Activated CD8-positive, alpha-beta memory T cell treated with anti-CD3 and anti-CD28 coated beads for 4 hours (primary cell): ENCODE measurements around the gene CFAP45.
A peak's percentile ranks its signal among the peaks of the same experiment; 100 is the strongest.

Source experiments
- DNase-seq, 2 donors: peaks; one replicate each; pipeline ENCODE4 v3.0.0-alpha.2; 2020; ENCODE audit warnings: low read depth in 2 of 2

Gene CFAP45

GRCh38 chr1:159936273-159936904 lies 36.4 kb upstream of the CFAP45 start:
- DNase-seq, result peak; percentile 53 to 68

DNA sequence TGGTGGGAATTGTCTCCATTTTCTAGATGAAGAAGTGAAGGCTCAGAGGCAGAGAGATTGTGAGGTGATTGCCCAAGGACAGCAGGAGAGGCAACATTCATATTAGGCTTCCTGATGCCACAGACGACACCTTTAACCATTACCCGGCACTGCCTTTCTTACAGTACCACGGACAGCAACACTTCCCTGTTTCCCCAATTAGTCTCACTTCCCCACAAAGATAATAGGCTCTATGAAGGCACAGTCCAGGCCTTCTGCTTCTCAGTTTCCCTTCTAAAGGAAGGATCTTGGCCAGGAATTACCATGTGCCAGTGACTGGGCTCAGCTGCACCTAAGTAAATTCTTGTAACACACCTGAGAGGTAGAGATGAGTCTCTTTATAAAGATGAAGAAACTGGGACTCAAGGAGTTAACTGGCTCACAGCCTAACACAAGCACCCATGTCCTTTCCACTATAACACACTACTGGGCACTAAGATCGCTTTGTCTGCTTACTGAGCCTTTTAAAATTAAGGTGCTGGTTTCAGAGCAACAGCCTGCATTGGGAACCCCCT lies 35.8 kb upstream of the CFAP45 start:
- no peak for DNase-seq

DNA sequence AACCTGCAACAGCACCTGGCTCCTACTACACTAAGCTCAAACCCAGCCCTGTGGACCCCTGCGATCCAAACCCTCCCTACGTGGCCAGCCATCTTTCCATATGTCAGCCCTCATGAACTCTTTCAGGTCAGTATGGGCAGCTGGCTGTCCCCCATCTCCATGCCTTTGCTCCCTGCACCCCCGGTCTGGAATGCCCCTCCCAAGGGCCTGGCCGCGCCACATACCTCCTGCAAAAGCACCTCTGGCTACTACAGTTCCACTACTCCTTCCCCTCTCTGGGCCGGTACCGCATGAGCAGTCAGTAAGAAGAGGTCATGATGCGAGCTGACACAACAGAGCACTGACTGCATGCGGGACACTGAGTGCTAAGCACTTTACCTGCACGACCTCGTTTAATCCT lies 35.3 kb upstream of the CFAP45 start:
- DNase-seq, result no peak

DNA sequence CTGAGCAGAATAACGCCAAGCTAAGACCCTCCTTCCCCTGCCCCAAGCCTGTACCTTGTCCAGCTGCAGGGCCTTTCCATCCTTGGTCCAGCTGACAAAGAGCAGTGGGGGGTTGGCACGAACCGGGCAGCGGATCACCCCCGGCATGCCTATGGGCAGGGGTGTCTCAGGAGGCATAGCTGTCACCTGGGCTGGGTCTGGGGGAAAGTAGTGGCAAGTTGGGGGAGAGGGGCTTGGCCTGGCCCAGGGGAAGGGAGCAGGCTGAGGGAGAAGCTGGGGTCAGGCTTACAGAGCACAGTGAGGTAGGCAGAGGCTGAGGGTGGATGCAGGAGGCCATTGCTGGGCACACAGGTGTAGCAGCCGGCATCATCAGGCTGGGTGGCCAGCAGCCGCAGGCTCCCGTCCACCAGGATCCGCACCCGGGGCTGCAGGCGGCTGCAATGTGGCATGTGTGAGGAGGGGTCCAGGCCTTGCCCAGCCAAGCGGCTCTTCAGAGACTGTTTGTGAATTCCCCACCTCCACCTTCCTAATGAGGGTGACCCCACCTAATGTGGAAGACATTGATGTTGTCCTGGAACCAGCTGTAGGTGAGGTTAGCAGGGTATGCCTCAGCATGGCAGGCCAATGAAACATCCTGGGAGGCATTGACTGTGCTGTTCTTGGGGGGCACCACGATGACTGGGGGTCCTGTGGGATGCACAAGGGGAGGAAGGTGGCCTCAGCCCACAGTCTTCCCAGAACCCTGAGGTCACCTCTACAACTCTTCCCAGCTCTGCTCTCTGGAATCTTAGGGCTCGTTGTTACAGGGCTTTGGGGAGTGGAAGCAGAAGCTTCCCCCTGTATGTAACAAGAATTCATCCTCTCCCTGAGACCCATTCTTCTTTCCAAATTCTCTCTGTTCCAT lies 34.4 kb upstream of the CFAP45 start:
- DNase-seq, result no peak

- no peak for DNase-seq
These were observed 33.4 kb upstream of the CFAP45 start for GRCh38 chr1:159933347-159933746.

DNA sequence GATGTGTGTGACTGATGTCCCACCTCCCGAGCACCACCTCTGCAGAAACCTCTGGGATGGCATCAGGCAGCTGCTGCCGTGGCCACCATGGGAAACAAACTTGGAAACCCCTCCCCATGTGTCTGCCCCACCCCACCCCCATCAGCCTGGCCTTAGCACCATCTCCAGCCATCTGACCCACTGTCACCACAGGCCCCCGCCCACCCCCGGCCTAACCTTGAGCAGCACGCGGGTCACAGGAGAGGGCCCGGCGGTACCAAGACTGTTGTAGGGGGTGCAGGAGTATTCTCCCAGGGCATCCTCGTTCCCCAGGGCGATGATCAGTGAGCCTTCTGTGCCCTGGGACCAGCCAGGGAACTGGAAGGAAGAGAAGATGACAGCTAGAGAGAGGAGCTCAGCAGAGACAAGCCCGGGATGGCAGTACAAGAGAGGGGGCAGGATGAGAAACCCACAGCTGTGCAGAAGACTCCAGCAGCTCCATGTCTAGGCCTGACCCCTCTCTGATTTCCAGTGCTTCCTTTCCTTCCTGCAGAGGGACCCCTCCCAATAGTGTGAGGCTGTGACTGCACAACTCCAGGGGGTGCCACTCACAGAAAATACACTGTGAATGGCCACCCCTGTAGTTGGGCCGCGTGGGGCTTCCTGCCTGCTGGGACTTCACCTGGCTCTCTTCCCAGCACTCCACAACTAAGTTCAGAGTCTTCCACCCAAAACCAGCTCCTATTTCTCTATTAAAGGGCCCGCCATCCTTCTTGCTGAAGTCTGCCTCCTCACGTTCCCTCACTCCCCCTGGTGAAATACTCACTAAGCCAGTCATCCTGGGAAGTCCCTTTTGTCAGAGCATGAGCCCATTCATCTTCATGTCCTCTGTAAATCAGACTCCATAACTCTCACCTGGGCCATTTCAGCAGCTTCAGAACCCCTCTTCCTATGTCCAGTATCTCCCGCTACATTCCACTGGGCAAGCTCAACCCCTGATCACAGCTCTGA lies 32.6 kb upstream of the CFAP45 start:
- DNase-seq, result no peak

- DNase-seq, result no peak
These were observed 31.8 kb upstream of the CFAP45 start for GRCh38 chr1:159931795-159932173.

DNA sequence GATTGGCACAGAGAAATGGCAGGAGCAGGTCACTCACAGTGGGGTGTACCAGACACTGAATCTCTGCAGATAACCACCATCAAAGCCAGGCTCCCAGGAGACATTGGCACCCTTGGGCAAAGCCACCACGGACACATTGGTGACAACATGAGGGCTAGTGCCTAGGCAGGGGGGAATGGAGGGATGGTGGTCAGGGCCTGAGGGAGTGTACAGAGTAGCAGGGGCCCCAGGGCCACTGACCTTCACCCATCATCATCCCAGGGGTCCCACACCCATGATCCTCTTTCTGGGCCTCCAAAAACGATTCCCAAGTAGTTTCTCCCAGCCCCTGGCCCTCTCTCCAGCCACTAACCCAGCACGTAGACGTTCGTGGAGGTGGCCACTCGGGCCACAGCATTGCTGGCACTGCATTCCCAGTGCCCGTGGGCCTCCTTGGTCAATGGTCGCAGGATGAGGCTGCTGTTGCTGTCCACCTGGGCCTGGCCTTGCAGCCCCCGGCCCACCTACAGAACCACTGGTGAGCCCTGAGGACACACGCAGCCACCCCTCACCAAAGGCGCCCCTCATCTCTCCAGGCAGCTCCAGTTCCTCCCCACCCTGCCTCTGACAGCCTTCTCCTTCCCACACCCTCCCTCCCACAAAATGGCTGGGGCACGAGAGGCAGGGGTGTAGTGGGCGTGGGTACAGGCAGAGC lies 31.3 kb upstream of the CFAP45 start:
- no peak for DNase-seq

DNA sequence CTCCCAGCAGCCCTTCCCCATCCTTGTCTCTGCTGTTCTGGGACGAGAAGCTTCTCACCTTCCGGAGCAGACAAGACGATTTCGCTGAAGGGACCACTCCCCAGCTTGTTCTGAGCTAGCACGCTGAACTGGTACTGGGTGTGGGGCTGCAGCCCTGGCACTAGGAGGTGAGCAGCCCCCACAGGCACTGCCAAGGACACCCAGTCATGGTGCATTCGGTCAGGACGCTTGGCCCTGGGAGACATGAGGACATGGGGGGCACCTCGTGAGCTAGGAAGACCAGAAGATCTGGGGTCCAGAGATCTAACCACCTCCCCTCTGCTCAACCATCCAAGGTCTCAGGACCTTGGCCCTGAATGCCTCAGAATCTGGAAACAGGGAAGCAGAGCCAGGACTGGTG lies 30.7 kb upstream of the CFAP45 start:
- no peak for DNase-seq

DNA sequence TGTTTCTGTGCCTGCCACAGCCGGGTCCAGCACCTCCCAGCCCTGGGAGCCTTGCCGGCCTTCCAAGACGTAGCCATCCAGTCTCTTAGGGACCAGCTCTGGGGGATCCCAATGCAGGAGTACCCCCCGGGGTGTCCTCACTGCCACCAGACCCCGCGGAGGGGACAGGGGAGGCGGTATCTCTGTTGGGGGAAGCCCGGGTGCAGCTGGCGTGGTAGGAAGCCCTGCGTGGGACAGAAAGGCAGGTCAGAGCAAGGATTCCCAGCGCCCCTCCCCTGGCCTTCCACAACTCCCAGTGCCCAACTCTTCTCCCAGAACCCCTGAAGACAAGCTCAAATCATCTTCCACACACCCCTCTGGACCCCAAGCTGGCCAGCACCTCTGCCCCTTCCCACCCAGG lies 30.3 kb upstream of the CFAP45 start:
- no peak for DNase-seq

GRCh38 chr1:159929155-159930051 lies 29.4 kb upstream of the CFAP45 start:
- no peak for DNase-seq

DNA sequence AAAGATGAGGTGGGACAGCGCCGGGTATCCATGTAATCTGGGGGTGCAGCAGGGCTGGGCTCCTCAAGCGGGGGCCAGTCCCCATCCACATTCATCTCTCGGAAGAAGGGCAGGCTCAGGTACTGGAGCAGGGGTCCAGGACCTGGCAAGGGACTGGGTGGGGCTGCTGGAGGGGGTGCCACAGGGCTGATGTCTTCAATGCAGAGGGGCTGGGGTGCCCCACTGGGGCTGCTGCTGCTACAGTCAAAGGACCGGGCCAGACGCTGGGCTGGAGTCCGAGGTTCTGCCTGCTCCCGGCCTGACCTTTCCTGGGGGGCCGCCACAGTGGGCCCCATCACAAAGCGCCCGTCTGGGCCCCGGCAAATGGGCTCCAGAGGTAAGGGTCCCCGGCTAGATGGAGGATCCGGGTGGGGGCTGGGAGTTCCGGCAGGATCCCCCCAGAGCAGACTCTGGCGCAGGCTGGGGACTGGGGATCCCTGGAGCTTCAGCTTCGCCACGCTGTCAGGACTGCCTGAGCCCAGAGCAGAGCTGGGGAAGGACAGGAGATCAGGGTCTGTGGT lies 28.6 kb upstream of the CFAP45 start:
- DNase-seq, result no peak

DNA sequence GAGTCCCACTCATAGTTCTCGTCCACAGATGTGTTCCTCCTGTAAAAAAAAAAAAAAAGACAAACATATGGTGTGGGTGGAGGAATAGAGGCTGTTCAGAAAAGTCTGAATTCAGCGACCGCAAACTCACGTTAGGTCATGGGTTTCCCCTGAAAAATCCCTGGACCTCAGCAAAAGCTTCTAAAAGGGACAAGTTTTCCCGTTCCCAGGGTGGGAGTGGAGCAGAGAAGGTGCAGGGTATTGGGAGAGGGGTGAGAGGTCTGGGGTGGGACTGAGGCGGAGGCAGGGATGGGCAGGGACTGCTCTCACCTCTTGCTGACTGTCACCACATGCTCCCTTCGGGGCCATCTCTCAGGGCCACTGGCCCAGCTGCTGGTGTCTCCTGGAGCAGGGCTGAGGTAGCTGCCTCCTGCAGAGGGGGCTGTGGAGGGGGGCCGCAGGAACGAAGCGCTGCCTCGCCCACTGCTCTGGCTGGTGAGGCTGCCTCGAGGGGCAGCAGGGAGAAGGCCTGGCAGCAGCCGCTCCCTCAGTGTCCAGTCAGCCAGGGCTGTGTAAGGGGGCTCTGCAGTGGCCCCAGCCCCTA lies 28.0 kb upstream of the CFAP45 start:
- DNase-seq, result no peak

GRCh38 chr1:159927211-159927848 lies 27.4 kb upstream of the CFAP45 start:
- DNase-seq, result no peak

- no peak for DNase-seq
These were observed 25.7 kb upstream of the CFAP45 start for GRCh38 chr1:159925719-159926078.

DNA sequence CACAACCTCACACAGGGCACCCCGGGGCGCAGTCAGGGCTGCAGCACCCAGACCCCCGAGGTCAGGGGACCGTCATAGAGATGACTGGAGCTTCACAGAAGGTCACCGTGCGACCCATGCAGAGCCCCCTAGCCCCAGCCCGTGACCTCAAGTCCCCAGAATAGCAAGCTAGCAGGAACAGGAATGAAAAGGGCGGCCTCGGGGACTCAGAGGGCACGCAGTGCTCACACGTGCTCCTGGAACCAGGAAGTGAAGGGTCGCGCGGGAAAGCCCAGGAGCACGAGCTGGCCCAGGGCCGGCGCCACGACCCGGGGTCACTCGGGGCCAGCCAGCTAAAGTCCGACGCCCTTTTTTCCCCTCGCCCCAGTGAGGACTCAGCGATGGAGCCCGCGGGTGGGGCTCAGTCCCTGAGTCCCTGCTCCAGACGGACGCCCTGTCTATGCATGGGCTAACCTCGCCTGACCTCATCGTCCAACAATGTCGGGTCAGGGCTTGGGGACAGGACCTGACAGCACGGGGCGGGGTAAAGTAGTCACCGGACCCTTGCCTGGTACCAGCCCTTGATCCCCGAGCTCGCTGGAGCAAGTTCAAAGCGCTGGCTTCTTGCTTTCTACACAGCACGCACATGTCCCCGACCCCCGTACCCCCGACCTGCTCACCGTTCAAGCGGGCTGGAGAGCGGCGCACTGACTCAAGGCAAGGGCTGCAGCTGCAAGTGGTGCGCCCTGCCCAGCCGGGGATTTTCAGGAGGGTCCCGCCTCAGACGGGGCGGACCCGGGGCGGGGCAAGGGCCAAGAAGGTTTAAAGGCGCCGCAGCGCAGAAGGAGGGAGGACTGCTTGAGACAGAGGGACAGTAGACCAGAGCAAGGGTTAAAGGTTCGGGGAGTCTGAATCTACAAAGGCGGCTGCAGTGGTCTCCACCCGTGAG lies 25.1 kb upstream of the CFAP45 start, which contains the start of gene TAGLN2:
Gene TAGLN2, minus strand, starts transcription at position 717 of the 928 bp plus-strand sequence. CDS start 4,998 bp downstream, outside the sequence.
- DNase-seq, result peak; percentile 77 to 81

DNA sequence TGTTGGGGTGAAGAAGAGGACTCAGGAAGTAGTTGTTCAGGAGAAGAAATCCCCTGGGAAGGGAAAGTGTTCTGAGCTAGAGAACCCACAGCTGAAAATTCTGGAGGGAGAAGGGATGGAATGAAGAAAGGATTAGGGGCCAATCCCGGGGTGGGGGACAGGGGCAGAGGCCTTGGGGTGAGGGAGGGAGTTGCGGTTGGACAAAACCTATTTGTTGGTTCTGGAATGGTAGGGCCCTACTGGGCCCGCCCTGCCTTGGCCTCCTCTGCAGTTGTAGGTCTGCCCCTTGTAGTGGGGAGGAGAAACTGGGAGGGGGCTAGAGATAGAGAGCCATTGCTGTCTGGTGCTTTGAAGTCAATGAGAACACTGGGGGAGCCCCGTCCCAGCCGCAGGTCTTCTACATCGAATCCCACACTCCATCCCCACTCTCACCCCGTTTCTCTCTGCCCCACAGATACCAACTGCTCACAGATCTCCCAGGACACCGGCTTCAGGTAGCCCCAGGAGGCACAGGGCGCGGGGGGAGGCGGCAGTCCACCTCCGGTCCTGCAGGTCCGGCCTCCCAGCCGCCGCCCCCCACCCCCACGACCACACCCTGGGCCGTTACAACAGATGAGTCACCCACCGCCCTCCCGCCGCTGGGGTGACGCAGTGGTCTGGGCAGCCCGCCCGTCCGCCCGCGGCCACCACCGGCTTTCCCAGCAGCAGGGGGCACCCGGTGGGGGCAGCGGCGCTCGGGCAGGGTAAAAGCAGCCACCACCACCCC lies 24.2 kb upstream of the CFAP45 start:
- DNase-seq, result peak in 1 of 2 donors; percentile 41
